Measurements from ENCODE around the gene PIK3R2.

Gene PIK3R2

GRCh38 chr19:18193388-18194180 is 40.6 kb downstream of the PIK3R2 start:
- TF ChIP-seq BACH2 (CRISPR knock-in tag; IDR thresholded peaks at IDR 0.05; ENCODE audit: borderline replicate concordance) (no peak), PATZ1 (CRISPR knock-in tag; IDR thresholded peaks at IDR 0.05; ENCODE audit: borderline replicate concordance) (no peak), ZC3H10 (CRISPR knock-in tag; IDR thresholded peaks at IDR 0.05) (no peak), OSR1 (CRISPR knock-in tag; IDR thresholded peaks at IDR 0.05) (no peak), RARB (CRISPR knock-in tag; IDR thresholded peaks at IDR 0.05) (no peak), CSDC2 (CRISPR knock-in tag; IDR thresholded peaks at IDR 0.05) (no peak), ISL1 (CRISPR knock-in tag; IDR thresholded peaks at IDR 0.05) (no peak), PPARA (CRISPR knock-in tag; IDR thresholded peaks at IDR 0.05; ENCODE audit: borderline replicate concordance) (no peak), TCF4 (CRISPR knock-in tag; IDR thresholded peaks at IDR 0.05; ENCODE audit: borderline replicate concordance) (no peak), ZFP3 (CRISPR knock-in tag; IDR thresholded peaks at IDR 0.05) (no peak), ZFP30 (CRISPR knock-in tag; IDR thresholded peaks at IDR 0.05) (no peak), ESRRG (CRISPR knock-in tag; IDR thresholded peaks at IDR 0.05) (no peak), GLIS3 (CRISPR knock-in tag; IDR thresholded peaks at IDR 0.05) (no peak), ZNF565 (CRISPR knock-in tag; conservative IDR thresholded peaks at IDR 0.05; ENCODE audit: low read depth) (no peak)
- TF ChIP-seq, protein P1, sequence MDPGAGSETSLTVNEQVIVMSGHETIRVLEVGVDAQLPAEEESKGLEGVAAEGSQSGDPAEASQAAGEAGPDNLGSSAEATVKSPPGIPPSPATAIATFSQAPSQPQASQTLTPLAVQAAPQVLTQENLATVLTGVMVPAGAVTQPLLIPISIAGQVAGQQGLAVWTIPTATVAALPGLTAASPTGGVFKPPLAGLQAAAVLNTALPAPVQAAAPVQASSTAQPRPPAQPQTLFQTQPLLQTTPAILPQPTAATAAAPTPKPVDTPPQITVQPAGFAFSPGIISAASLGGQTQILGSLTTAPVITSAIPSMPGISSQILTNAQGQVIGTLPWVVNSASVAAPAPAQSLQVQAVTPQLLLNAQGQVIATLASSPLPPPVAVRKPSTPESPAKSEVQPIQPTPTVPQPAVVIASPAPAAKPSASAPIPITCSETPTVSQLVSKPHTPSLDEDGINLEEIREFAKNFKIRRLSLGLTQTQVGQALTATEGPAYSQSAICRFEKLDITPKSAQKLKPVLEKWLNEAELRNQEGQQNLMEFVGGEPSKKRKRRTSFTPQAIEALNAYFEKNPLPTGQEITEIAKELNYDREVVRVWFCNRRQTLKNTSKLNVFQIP (CRISPR knock-in tag; IDR thresholded peaks at IDR 0.05; ENCODE audit: borderline replicate concordance, low read depth) = no peak
- no peak for ATAC-seq

- TF ChIP-seq, protein P2, sequence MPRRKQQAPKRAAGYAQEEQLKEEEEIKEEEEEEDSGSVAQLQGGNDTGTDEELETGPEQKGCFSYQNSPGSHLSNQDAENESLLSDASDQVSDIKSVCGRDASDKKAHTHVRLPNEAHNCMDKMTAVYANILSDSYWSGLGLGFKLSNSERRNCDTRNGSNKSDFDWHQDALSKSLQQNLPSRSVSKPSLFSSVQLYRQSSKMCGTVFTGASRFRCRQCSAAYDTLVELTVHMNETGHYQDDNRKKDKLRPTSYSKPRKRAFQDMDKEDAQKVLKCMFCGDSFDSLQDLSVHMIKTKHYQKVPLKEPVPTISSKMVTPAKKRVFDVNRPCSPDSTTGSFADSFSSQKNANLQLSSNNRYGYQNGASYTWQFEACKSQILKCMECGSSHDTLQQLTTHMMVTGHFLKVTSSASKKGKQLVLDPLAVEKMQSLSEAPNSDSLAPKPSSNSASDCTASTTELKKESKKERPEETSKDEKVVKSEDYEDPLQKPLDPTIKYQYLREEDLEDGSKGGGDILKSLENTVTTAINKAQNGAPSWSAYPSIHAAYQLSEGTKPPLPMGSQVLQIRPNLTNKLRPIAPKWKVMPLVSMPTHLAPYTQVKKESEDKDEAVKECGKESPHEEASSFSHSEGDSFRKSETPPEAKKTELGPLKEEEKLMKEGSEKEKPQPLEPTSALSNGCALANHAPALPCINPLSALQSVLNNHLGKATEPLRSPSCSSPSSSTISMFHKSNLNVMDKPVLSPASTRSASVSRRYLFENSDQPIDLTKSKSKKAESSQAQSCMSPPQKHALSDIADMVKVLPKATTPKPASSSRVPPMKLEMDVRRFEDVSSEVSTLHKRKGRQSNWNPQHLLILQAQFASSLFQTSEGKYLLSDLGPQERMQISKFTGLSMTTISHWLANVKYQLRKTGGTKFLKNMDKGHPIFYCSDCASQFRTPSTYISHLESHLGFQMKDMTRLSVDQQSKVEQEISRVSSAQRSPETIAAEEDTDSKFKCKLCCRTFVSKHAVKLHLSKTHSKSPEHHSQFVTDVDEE (CRISPR knock-in tag; IDR thresholded peaks at IDR 0.05) = no peak
- TF ChIP-seq SNAI2 (CRISPR knock-in tag; IDR thresholded peaks at IDR 0.05) (no peak), OSR1 (CRISPR knock-in tag; IDR thresholded peaks at IDR 0.05) (no peak), ISL1 (CRISPR knock-in tag; IDR thresholded peaks at IDR 0.05) (no peak), PATZ1 (CRISPR knock-in tag; IDR thresholded peaks at IDR 0.05; ENCODE audit: borderline replicate concordance) (no peak), ZNF70 (CRISPR knock-in tag; IDR thresholded peaks at IDR 0.05) (no peak), PPARA (CRISPR knock-in tag; IDR thresholded peaks at IDR 0.05; ENCODE audit: borderline replicate concordance) (no peak), RARB (CRISPR knock-in tag; IDR thresholded peaks at IDR 0.05) (no peak), ZFP30 (CRISPR knock-in tag; IDR thresholded peaks at IDR 0.05) (no peak), ZNF8 (CRISPR knock-in tag; IDR thresholded peaks at IDR 0.05) (no peak), ZNF565 (CRISPR knock-in tag; conservative IDR thresholded peaks at IDR 0.05; ENCODE audit: low read depth) (no peak), CSRNP3 (CRISPR knock-in tag; IDR thresholded peaks at IDR 0.05) (no peak), CSDC2 (CRISPR knock-in tag; IDR thresholded peaks at IDR 0.05) (no peak), ZFP3 (CRISPR knock-in tag; IDR thresholded peaks at IDR 0.05) (no peak), TOX (CRISPR knock-in tag; IDR thresholded peaks at IDR 0.05; ENCODE audit: borderline replicate concordance) (no peak), GLIS3 (CRISPR knock-in tag; IDR thresholded peaks at IDR 0.05) (no peak), ARNTL (CRISPR knock-in tag; IDR thresholded peaks at IDR 0.05; ENCODE audit: borderline replicate concordance, low read depth) (no peak), ESRRG (CRISPR knock-in tag; IDR thresholded peaks at IDR 0.05) (no peak)
- TF ChIP-seq, protein P3, sequence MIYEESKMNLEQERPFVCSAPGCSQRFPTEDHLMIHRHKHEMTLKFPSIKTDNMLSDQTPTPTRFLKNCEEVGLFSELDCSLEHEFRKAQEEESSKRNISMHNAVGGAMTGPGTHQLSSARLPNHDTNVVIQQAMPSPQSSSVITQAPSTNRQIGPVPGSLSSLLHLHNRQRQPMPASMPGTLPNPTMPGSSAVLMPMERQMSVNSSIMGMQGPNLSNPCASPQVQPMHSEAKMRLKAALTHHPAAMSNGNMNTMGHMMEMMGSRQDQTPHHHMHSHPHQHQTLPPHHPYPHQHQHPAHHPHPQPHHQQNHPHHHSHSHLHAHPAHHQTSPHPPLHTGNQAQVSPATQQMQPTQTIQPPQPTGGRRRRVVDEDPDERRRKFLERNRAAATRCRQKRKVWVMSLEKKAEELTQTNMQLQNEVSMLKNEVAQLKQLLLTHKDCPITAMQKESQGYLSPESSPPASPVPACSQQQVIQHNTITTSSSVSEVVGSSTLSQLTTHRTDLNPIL (CRISPR knock-in tag; IDR thresholded peaks at IDR 0.05; ENCODE audit: low read depth) = no peak
- TF ChIP-seq, protein P1 (CRISPR knock-in tag; IDR thresholded peaks at IDR 0.05; ENCODE audit: borderline replicate concordance, low read depth) = no peak
- ATAC-seq = no peak
Observed at GRCh38 chr19:18194181-18194530, 41.2 kb downstream of the PIK3R2 start.
